UCSD-AML1 (cell line): ENCODE data around the gene FAM98B.

Experiments used
- DNase-seq: peaks from one replicate; lab custom pipeline; 2025; ENCODE audit not compliant: unreplicated experiment; lab: John Stamatoyannopoulos, UW

Gene FAM98B

GRCh38 chr15:38506997-38507396, 53.1 kb downstream of the FAM98B start:
- DNase-seq = no peak

- DNase-seq = no peak
Observed at GRCh38 chr15:38507570-38507969, 53.6 kb downstream of the FAM98B start.

GRCh38 chr15:38508647-38509046, 54.7 kb downstream of the FAM98B start:
- DNase-seq = no peak

- DNase-seq = no peak
Observed at GRCh38 chr15:38509152-38509551, 55.2 kb downstream of the FAM98B start.

- DNase-seq = no peak
Observed at GRCh38 chr15:38512901-38513300, 59.0 kb downstream of the FAM98B start.

DNA sequence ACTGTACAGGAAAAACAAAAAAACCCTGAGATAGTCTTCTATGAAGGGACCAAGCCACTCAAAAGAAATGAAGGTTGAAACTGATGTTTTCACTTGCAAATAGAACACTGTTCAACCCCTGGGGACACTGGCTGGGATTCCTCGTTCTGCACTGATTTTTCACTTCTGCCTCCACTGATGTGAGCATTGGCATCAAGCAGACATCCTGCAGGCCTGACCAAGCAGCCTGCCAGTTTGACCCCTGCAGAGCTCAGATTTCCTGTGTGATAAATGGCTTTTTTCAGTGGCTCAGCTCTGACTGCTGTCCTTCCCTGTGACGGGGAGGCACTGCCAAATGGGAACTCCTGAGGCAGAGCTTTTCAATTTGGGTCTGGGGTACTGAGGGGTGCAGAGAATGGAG, 60.7 kb downstream of the FAM98B start:
- DNase-seq = no peak

DNA sequence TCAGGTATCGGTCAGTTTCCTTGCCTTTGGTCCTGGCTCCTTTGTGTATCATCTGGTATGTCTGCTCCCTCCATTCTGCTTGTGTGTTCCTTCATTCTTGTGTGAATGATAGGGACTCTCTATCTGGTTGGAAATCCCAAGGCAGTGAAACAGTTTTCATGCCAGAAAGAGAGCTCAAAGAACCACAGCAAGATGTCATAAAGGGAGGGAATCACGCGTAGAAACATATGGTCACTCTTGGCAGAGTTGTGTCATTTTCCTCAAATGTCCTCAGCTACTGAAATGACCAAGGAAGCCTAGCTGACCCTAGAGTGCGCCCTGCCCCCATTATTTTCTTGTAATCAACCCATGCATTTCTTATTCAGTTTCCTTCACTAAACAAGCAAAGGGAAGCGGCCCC, 62.7 kb downstream of the FAM98B start:
- DNase-seq = no peak

DNA sequence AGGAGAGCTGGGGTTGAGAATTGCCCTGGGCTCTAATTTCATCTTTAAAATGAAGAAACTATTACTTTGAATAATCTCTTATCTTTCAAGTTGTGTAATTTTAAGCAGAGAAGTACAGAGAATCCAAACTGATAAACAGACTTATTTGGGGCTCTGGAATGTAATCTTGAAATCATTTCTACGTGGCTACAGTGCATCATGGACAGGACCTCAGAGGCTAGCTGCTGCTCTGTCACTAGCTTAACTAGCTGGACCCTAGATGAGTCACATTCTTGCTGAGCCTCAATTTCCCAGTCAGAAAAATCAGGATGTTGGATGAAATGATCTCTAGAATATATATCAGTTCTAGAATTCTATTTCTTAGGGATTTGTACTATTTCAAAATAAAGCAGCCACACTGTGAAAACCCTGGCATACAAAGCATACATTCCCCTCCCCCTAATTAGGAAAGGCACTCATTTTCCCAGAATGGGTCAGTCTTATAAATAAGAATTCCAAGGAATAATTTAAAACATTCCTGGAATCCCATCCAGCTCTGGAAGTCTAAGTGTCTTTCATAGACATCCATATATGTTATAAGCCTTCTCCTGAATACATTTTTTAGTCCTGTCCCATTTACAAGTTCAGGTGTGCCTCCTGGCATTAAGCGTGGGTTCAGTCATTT, 63.5 kb downstream of the FAM98B start:
- DNase-seq = no peak

DNA sequence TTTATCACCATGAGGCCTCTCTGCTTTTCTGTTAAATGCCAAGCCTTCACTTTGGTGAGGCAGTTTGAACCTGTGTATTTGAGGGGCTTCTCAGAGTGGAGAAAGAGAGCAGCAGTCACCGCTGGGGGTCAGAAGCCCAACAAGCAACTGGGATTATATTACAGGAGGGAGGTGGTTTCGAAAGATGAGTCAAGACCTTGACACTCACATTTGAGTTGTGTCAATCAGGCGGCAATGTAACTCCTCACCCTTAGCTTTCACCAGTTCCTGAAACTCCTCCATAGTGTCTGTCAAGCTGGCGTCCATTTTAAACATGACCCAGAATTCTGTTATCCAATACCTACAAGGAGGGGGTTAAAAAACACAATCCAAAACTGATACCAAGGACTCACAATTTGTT, 64.2 kb downstream of the FAM98B start:
- DNase-seq = no peak

GRCh38 chr15:38520035-38520434, 66.1 kb downstream of the FAM98B start:
- no peak for DNase-seq

GRCh38 chr15:38521316-38521715, 67.4 kb downstream of the FAM98B start:
- DNase-seq = no peak

DNA sequence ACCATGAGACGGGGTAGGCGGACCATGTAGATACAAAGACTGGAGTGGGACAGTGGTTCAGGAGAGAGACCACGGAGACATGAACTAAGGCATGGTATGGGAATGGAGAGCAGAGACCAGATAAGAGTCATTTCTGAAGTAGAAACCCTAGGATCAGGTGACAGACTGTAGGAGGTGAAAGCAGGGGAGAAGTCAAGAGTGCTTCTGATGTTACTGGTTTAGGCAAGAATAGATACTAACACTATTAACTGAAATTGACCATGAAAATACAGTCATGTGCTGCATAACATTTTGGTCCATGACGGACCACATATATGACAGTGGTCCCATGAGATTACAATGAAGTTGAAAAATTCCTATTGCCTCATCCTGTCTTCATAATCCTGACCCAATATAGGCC, 69.0 kb downstream of the FAM98B start:
- DNase-seq = no peak

DNA sequence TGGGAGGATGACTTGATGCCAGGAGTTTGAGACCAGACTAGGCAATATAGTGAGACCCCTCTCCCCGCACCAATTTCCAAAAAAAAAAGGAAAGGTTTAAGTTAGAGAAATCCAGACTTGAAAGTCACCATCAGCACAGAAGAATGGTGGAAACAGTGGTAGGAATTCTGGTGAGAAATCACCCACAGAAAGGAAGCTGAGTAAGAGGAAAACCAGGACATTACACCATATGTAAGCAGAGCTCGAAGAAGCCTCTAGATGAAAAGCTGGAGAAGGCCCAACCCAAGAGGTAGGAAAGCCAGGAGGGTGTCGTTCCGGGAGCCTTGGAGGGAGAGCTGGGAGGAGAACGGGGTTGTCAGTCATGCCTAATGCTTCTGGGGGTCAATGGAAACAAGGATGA, 70.2 kb downstream of the FAM98B start:
- no peak for DNase-seq

DNA sequence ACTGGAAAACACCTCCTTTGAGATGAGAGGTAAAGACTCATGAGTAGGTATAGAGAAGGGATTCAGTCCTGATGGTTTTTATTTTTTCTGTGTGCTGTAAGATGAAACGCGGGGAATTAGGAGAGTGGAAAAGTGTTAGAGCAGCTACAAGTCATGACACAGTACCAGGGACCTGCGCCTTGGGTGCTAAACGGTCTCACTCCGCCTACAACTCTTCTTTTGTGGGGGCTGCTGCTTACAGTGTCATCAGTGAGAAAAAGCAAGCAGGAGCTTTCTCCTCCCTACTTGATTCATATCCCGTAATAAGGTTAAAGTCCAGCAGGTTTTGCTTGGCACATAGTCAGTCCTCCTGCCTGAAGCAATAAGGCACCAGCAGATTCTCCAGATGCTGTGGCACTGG, 71.6 kb downstream of the FAM98B start:
- no peak for DNase-seq

DNA sequence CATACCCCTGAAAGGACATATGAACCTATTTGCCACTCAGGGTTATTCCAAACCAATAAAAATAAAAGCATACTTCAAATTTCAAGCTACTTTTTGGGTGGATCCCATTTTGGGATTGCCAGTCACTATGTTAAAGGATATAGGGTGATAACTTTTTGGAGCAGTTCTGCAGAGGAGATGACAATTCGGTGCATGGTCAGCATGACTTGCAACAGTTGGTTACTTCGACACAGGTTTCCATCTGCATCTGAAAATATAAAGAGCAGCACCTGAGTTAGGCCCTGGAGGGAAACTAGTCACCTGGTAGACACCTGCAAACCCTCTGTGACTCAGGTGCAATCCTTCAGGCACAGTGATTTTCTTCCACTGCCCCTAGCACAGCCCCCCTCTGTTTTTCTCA, 72.2 kb downstream of the FAM98B start:
- no peak for DNase-seq

DNA sequence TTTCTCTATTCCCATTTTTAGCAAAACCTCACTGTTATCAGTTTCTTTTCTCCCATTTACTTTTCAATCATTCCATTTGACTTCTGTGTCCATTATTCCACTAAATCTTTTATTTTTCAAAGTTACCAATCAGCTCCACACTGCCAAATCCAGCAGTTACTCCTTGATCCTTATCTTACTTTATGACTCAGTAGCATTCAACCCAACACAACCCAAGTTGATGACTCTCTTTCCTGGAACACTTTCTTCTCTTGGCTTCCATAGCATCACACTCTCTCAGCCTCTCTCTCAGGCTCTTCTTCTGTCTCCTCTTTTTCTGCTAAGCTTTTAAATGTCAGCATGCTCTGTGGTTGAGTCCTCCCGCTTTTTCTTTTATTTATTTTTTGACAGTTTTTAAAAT, 74.4 kb downstream of the FAM98B start:
- DNase-seq = no peak

GRCh38 chr15:38530113-38530512, 76.2 kb downstream of the FAM98B start:
- no peak for DNase-seq

DNA sequence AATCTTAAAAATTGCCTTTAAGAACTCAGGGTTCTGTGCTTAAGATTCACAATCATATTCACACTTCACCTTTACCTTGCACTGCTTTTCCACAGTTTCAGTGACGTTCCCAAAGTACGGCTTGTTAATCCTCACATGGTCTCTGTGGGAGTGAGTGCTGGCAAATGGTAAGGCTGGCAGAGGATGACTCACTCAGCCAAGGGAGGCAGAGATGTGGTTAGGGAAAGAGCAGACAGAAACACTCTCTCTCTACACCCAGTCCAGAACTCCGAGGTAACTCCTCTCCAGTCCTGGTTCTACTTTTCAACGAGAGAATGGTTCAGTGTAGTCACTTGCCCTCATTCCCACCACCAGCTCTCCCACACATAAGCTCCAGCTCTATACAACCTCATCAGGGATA, 77.6 kb downstream of the FAM98B start:
- no peak for DNase-seq

GRCh38 chr15:38532728-38533127, 78.8 kb downstream of the FAM98B start:
- no peak for DNase-seq

- no peak for DNase-seq
Observed at GRCh38 chr15:38533416-38533915, 79.5 kb downstream of the FAM98B start.

DNA sequence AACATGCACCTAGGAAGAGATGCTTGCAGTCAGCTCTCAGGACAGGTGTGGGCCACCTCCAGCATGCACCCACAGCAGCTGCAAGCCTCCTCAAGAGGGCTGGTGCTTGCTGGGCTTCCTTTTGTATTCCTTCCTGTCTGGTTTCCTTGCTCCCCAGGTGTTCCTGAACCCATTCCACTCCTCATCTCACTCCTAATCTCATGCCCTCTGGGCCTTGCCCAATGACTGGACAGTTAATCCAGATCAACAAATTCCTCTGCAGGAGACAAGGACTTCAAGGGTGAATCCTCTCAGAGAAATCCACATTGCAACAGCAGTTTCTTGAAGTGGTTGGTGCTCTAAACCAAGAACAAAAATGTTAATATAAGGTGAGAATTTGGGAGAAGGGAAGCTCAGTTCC, 80.0 kb downstream of the FAM98B start:
- no peak for DNase-seq

DNA sequence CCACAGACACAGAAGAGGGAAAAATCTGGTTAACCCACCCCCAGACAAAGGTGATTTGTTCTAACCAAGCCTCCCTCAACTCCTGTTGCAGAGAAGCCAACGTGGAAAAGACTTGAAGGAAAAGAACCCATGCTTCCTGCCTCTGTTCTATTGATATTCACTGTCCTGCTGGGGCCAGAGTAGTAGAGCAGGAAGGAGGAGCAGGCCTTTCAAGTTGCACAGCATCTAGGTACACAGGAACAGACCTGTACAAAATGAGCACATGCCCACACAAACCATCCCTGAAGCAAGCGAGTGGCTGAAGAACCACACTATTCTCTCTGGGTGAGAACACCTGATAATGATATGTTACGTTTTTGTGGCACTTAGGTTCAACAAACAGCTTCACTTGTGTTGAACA, 80.8 kb downstream of the FAM98B start:
- no peak for DNase-seq

DNA sequence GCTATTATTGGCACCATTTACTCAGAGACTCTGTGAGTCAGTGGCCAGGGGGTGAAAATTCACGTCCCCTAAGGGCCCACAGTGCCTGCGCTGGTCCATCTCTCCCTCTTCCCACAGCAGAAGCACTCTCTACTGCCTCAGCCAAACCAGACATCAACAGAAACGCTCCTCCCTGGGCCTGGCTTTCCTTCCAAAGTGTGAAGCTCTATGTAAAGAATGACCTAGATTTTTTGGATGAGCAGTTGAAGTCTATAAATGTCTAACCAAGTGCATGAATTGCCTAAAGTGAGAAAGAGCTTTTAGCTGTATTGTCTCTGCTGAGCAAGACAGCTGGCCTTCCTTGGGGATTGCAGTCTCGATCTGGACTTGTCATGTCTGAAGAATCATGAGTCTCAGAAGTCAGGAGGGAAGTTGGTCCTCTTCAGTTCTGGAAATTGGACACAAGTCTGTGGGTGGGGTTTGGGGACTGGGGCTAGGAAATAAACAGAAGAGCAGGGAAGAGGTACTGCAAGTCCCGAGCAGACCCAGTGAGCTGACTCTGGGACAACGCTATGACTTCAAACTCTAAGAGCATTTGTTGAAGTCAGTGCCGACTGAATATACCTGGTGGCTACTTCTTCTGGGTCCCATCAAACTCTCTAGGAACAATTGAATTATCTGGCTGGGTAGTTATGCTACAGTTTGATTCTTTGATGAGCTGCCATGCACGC, 81.7 kb downstream of the FAM98B start:
- DNase-seq = no peak
